ENCODE measurements around the gene TRIM8. TPM values are rescaled to one million over a fixed set of nuclear protein-coding genes. Genes with fewer than 3 reads are reported as not detected.

TRIM8 gene
- total RNA-seq, 2 donors from 2014 or later: 148 to 222 TPM

DNA sequence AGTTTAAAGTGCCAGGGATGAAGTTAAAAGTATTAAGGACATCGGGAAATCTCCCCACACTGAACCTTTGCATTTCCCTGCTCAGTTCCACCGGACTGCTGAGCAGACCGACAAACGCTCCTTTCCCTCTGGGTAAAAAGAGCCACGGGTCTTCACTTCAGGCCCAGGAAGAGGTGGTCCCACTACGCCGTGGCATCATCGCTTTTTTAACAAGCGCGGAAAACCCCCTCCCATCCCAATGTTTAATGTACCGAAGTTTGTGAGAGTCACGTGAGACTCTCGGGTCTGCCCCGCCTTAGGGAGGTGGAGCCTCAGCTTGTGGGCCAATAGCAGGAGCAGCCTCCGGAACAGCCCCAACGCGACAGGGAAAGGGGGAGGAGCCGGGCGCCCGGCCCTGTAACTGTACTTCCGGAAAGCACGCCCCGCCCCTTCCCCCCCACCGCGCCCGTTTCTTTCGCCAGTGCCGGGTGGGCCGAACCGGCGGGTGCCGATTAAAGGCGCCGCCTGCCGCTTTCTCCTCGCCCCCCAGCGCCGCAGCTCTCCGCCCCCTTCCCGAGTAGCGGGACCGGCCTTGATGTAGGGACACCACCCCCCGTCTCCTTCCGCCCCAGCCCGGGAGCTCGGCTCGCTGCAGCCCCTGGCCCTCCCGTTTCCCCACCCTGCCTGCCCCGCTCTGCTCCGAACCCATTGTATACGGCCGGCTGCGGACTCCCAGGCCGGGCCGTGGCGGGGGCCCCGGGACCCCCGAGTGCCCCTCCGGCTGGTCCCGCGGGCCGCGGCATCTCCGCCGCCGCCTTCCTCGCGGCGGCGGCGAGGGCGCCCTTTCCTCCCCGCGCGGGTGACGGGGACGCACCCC is 2.2 kb upstream of the TRIM8 start:
- Histone ChIP-seq H3K4me3 (peak overlapping the region; percentile 83 to 87), H3K27ac (peak overlapping the region; percentile 97 to 99), H3K36me3 (no peaks in the 10 kb centered on the region), H3K27me3 (replicated peaks; ENCODE audit: insufficient read depth) (no peaks in the 10 kb centered on the region), H3K4me1 (replicated peaks) (no peaks in the 10 kb centered on the region), H3K9me3 (no peaks in the 10 kb centered on the region)
- WGBS: under 1% methylated on average over 64 of the region's 77 CpGs
- DNase-seq (ENCODE audit: low spot score): peak; percentile 99
- TF ChIP-seq POLR2A (IDR thresholded peaks at IDR 0.05) (peak; percentile 81), POLR2AphosphoS5 (IDR thresholded peaks at IDR 0.05) (peak; percentile 98)
- TF ChIP-seq, protein P1, sequence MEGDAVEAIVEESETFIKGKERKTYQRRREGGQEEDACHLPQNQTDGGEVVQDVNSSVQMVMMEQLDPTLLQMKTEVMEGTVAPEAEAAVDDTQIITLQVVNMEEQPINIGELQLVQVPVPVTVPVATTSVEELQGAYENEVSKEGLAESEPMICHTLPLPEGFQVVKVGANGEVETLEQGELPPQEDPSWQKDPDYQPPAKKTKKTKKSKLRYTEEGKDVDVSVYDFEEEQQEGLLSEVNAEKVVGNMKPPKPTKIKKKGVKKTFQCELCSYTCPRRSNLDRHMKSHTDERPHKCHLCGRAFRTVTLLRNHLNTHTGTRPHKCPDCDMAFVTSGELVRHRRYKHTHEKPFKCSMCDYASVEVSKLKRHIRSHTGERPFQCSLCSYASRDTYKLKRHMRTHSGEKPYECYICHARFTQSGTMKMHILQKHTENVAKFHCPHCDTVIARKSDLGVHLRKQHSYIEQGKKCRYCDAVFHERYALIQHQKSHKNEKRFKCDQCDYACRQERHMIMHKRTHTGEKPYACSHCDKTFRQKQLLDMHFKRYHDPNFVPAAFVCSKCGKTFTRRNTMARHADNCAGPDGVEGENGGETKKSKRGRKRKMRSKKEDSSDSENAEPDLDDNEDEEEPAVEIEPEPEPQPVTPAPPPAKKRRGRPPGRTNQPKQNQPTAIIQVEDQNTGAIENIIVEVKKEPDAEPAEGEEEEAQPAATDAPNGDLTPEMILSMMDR (IDR thresholded peaks at IDR 0.05): peak in 1 of 4 experiments; percentile 4
- intact Hi-C loops (cut with DNase I): no loop called here

DNA sequence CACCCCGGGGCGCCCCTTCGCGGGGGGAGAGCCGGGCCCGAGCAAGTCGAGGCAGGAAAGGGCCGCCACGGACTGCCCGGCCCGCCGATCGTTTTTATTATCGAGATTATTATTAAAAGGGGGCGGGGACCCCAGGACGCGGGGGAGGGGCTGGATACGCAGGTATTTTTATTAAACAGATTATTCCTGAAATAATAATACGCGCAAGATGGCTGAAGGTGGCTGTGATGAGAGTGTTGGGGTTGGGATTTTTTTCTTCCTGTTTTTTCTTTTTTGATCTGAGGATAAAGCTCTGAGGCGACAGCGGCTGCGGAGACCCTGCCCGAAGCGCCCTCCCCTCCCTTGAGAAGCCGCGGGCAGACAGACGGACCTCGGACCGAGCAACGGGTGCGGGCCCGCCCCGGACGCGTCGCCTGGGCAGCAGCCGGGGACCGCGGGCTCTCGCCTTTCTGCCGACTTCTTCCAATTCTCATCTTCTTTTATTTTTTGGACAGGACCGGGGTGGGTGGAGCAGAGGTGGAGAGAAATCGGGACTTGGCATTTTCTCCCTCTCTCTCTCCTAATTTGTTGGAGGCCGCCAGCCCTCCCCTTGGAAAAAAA is 1.4 kb upstream of the TRIM8 start:
- no peaks in the 10 kb centered on the region for H3K9me3 ChIP-seq
- peak; percentile 8 for TF ChIP-seq POLR2AphosphoS5 (IDR thresholded peaks at IDR 0.05)
- TF ChIP-seq, protein P1 (IDR thresholded peaks at IDR 0.05): no peak
- TF ChIP-seq POLR2A (IDR thresholded peaks at IDR 0.05): peak; percentile 20
- WGBS: under 1% methylated on average over 41 of the region's 45 CpGs
- H3K36me3 ChIP-seq: no peaks in the 10 kb centered on the region
- peak; percentile 75 for DNase-seq (ENCODE audit: low spot score)
- H3K27me3 ChIP-seq (replicated peaks; ENCODE audit: insufficient read depth): no peaks in the 10 kb centered on the region
- H3K27ac ChIP-seq: peak overlapping the region; percentile 97 to 99
- H3K4me1 ChIP-seq (replicated peaks): peaks cover 7% of the 10 kb centered on the region
- peak overlapping the region; percentile 83 to 87 for H3K4me3 ChIP-seq
- intact Hi-C loops (cut with DNase I): no loop called here

DNA sequence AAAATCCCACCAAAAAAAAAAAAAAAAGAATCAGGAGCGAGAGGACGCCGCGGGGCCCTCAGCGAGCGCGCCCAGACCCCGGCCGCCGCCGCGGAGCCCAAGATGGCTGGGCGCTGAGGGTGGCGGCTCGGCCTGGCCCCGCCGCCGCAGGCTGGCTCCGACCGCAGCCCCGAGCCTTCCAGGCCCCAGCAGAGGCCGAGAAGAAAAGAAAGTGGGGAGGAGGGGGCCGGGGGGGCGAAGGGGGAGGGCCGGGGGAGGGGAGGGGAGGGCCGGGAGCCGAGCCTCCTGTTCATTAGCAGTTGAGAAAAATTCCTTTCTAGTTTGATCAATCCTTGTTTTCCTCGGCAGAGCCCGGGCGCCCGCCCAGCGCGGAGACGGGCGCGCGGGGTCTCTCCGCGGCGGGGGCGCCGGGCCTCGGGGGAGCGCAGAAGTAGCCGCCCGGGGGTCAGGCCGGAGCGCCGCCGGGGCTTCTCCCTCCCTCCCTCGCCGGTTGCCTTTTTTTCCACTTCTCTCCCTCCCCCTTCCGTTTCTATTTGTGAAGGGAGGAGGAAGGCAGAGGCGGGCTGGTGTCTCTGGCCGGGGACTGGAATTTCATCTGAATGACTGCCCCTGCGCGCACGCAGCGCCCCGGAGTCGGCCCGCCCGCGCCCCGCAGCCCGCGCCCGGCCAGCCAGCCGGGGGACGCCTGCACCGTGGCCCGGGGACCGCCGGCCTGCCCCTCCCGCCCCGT is 778 bp upstream of the TRIM8 start:
- TF ChIP-seq POLR2A (IDR thresholded peaks at IDR 0.05): peak; percentile 77
- TF ChIP-seq POLR2AphosphoS5 (IDR thresholded peaks at IDR 0.05): no peak
- H3K27me3 ChIP-seq (replicated peaks; ENCODE audit: insufficient read depth): no peaks in the 10 kb centered on the region

DNA sequence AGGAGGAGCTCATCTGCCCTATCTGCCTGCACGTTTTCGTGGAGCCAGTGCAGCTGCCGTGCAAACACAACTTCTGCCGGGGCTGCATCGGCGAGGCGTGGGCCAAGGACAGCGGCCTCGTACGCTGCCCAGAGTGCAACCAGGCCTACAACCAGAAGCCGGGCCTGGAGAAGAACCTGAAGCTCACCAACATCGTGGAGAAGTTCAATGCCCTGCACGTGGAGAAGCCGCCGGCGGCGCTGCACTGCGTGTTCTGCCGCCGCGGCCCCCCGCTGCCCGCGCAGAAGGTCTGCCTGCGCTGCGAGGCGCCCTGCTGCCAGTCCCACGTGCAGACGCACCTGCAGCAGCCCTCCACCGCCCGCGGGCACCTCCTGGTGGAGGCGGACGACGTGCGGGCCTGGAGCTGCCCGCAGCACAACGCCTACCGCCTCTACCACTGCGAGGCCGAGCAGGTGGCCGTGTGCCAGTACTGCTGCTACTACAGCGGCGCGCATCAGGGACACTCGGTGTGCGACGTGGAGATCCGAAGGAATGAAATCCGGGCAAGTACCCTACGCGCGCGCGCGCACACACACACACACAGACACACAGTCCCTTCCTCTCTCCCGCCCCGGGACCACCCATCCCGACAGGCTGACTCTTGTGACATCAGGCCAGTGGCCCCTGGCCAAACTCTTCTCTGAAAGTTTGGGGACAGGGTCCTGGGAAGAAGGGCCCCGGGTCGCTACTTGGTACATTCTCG is 538 bp downstream of the TRIM8 start:
- TF ChIP-seq POLR2A (IDR thresholded peaks at IDR 0.05): peak; percentile 13
- peak; percentile 35 for TF ChIP-seq POLR2AphosphoS5 (IDR thresholded peaks at IDR 0.05)
- TF ChIP-seq, protein P1 (IDR thresholded peaks at IDR 0.05): peak; percentile 51 to 79 (median 64)
- peak; percentile 78 for DNase-seq (ENCODE audit: low spot score)
- Histone ChIP-seq H3K4me1 (replicated peaks) (peaks cover 24% of the 10 kb centered on the region), H3K27ac (peak overlapping the region; percentile 97 to 99), H3K9me3 (no peaks in the 10 kb centered on the region), H3K4me3 (peak overlapping the region; percentile 83 to 87), H3K36me3 (no peaks in the 10 kb centered on the region), H3K27me3 (replicated peaks; ENCODE audit: insufficient read depth) (no peaks in the 10 kb centered on the region)
- intact Hi-C loops (cut with DNase I): loop anchor here (2.0 to 5.0 kb wide), 2 partner anchors 67 to 142 kb away; partner anchors contain the start of genes ACTR1A, ARL3, SFXN2 and SUFU
- under 1% methylated on average over 37 of the region's 62 CpGs for WGBS

More for the DNA sequence above, 778 bp upstream of the TRIM8 start:
- Histone ChIP-seq H3K36me3 (no peaks in the 10 kb centered on the region), H3K4me1 (replicated peaks) (peaks cover 12% of the 10 kb centered on the region), H3K27ac (peak overlapping the region; percentile 97 to 99), H3K4me3 (peak overlapping the region; percentile 83 to 87), H3K9me3 (no peaks in the 10 kb centered on the region)
- peak; percentile 57 for DNase-seq (ENCODE audit: low spot score)
- under 1% methylated on average over 75 of the region's 76 CpGs for WGBS
- intact Hi-C loops (cut with DNase I): loop anchor here (2.0 kb wide), 1 partner anchor 141 kb away; the partner anchor contains the start of genes ACTR1A and SUFU

Data from prostate gland (tissue), 2 donors.